Endothelial cell of umbilical vein (primary cell): ENCODE data around the gene SMARCAL1. TPM values are rescaled to one million over a fixed set of nuclear protein-coding genes. Genes with fewer than 3 reads are reported as not detected.

Source experiments
- Bru-seq: library from RNA; stranded (reverse); fragments of 400-500 nt; gene quantifications from one replicate; lab custom pipeline; 2021; lab: Mats Ljungman, UMichigan
- BruChase-seq, 2 experiments: library from RNA; stranded (reverse); fragments of 400-500 nt; gene quantifications; one replicate each; lab custom pipeline; 2021; lab: Mats Ljungman, UMichigan
- BruUV-seq: library from RNA; stranded (reverse); fragments of 400-500 nt; replicated peaks from 2 replicates; lab custom pipeline; 2021; lab: Mats Ljungman, UMichigan
- CTCF ChIA-PET: fragments of 300-600, 350-600 bp; sonication (Branson Sonifier 250); formaldehyde crosslinking; loops from one replicate; lab custom pipeline; 2021; ENCODE audit warnings: antibody characterized with exemption, inconsistent platforms; lab: Charles Lee
- POLR2A ChIA-PET: fragments of 300-600, 350-600 bp; sonication (Branson Sonifier 250); formaldehyde crosslinking; loops from one replicate; lab custom pipeline; 2021; ENCODE audit warnings: antibody characterized with exemption, inconsistent platforms; lab: Charles Lee
- DNase-seq: peaks from one replicate; pipeline ENCODE4 v3.0.0-alpha.2; 2011; ENCODE audit warnings: low read depth, low spot score
- FAIRE-seq: peaks from 2 replicates; lab custom pipeline; 2011; peaks lifted over from hg19 to GRCh38; lab: Jason Lieb, UNC
- H2AFZ ChIP-seq: 2 replicates; pipeline ENCODE4 v1.6.0; 2012; ENCODE audit warnings: low read depth, low read length, control low read depth, inconsistent platforms
- H3K27ac ChIP-seq: 2 replicates; pipeline ENCODE4 v1.5.1; 2011; ENCODE audit warnings: low read depth, mild to moderate bottlenecking, control low read depth, low read length, moderate library complexity; ENCODE audit not compliant: insufficient read depth
- H3K27me3 ChIP-seq, 2 experiments: 2 replicates each; pipeline versions ENCODE4 v1.6.0 to v1.6.1; 2011; ENCODE audit warnings: low read length in 2 of 2, mixed read lengths in 1 of 2; ENCODE audit not compliant: control insufficient read depth in 2 of 2, insufficient read depth in 2 of 2
- H3K36me3 ChIP-seq, 2 experiments: 2 replicates in 1 of 2; 3 replicates in 1 of 2; pipeline ENCODE4 v1.5.1; 2011; ENCODE audit warnings: low read length in 2 of 2, mild to moderate bottlenecking in 1 of 2, moderate library complexity in 1 of 2; ENCODE audit not compliant: control insufficient read depth in 2 of 2, insufficient read depth in 2 of 2; ENCODE audit errors: extremely low read depth in 1 of 2
- H3K4me1 ChIP-seq: 3 replicates; pipeline ENCODE4 v1.5.1; 2011; ENCODE audit warnings: mild to moderate bottlenecking, low read length; ENCODE audit not compliant: control insufficient read depth, insufficient read depth; ENCODE audit errors: extremely low read depth
- H3K4me2 ChIP-seq: 2 replicates; pipeline ENCODE4 v1.6.1; 2011; ENCODE audit warnings: low read length, control low read depth, mixed read lengths; ENCODE audit not compliant: insufficient read depth
- H3K4me3 ChIP-seq, 3 experiments: fragments of 200-600 bp in 1 of 3; sonication (generic), shearing (Covaris generic) in 1 of 3; replicated peaks in 1 of 3; 2 replicates each; pipeline ENCODE4 v1.5.1; 2011 to 2016; ENCODE audit warnings: control low read depth in 3 of 3, low read length in 3 of 3, mild to moderate bottlenecking in 2 of 3, inconsistent platforms in 1 of 3, low read depth in 1 of 3, moderate library complexity in 1 of 3; ENCODE audit not compliant: insufficient read depth in 1 of 3
- H3K79me2 ChIP-seq: 2 replicates; pipeline ENCODE4 v1.6.0; 2012; ENCODE audit warnings: low read length, inconsistent platforms; ENCODE audit not compliant: control insufficient read depth, insufficient read depth
- H3K9ac ChIP-seq: replicated peaks from 2 replicates; pipeline ENCODE3; 2011; ENCODE audit warnings: low read length, control low read depth; ENCODE audit not compliant: insufficient read depth; ENCODE audit errors: extremely low read depth
- H3K9me1 ChIP-seq: replicated peaks from 3 replicates; pipeline ENCODE4 v1.6.0; 2011; ENCODE audit warnings: mild to moderate bottlenecking, low read length; ENCODE audit not compliant: control insufficient read depth, insufficient read depth; ENCODE audit errors: extremely low read depth
- H3K9me3 ChIP-seq: replicated peaks from 2 replicates; pipeline ENCODE4 v1.5.1; 2012; ENCODE audit warnings: low read length, inconsistent platforms; ENCODE audit not compliant: control insufficient read depth, insufficient read depth
- H4K20me1 ChIP-seq: replicated peaks from 2 replicates; pipeline ENCODE3; 2011; ENCODE audit warnings: mild to moderate bottlenecking, low read length; ENCODE audit not compliant: control insufficient read depth, insufficient read depth; ENCODE audit errors: extremely low read depth
- EZH2 ChIP-seq: IDR thresholded peaks from 2 replicates; pipeline ENCODE4 v1.6.1; 2012; ENCODE audit warnings: borderline replicate concordance, low read depth, mild to moderate bottlenecking, moderate library complexity, low read length, inconsistent platforms; ENCODE audit not compliant: severe bottlenecking
- FOS ChIP-seq: IDR thresholded peaks from 2 replicates; pipeline ENCODE4 v1.6.1; 2011; ENCODE audit warnings: mild to moderate bottlenecking, low read length, moderate library complexity, borderline replicate concordance; ENCODE audit not compliant: insufficient read depth
- GATA2 ChIP-seq: IDR thresholded peaks from 2 replicates; pipeline ENCODE4 v1.7.0; 2011; ENCODE audit warnings: low read depth, mild to moderate bottlenecking, moderate library complexity, mixed read lengths, low read length; ENCODE audit not compliant: insufficient read length, insufficient read depth
- JUN ChIP-seq: IDR thresholded peaks from 2 replicates; pipeline ENCODE4 v1.6.1; 2011; ENCODE audit warnings: borderline replicate concordance, low read depth; ENCODE audit not compliant: insufficient read length, insufficient read depth
- MYC ChIP-seq: IDR thresholded peaks from one replicate; pipeline ENCODE4 v1.6.1; 2011; ENCODE audit warnings: mild to moderate bottlenecking, low read depth, low read length
- POLR2A ChIP-seq: IDR thresholded peaks from 2 replicates; pipeline ENCODE4 v1.6.1; 2012; ENCODE audit warnings: low read depth, mild to moderate bottlenecking, control low read depth, low read length
- POLR2AphosphoS5 ChIP-seq: IDR thresholded peaks from 2 replicates; pipeline ENCODE4 v1.6.1; 2012; ENCODE audit warnings: low read depth, mild to moderate bottlenecking, control low read depth, low read length, moderate library complexity; ENCODE audit not compliant: insufficient read depth
- dilution Hi-C: fragments of 300-500 bp; cut with MboI; formaldehyde crosslinking; loops from one replicate; pipeline ENCODE4 v1.15.0; 2019; ENCODE audit warnings: low sequenced_read_pairs; ENCODE audit not compliant: extremely low pct_ligation_motif_present
- intact Hi-C: fragments of 100-400 bp; cut with micrococcal nuclease; formaldehyde crosslinking; loops from one replicate; pipeline ENCODE4 v1.10.0; 2022
- long read RNA-seq: library from polyadenylated mRNA; stranded (forward); transcript quantifications from one replicate; pipeline ENCODE4 v2.0.0, GENCODE V29; 2021
- polyA minus RNA-seq, 3 experiments: library from RNA; depleted of rRNA, polyadenylated mRNA; stranded (reverse); fragments of >200 nt; gene quantifications; 1 replicate in 1 of 3; 2 replicates in 2 of 3; pipeline ENCODE4 v1.2.3, GENCODE V29; 2011
- polyA plus RNA-seq, 4 experiments: library from polyadenylated mRNA; depleted of rRNA in 3 of 4; stranded (reverse) in 3 of 4; unstranded in 1 of 4; fragments of >200 nt; gene quantifications; 2 replicates each; pipeline versions ENCODE4 v1.2.1 to v1.2.3, GENCODE V29; 2011 to 2012; ENCODE audit warnings: missing spikeins in 1 of 4
- total RNA-seq: library from RNA; stranded (reverse); gene quantifications from 2 replicates; pipeline ENCODE4 v1.2.3, GENCODE V29; 2021
- TF ChIP-seq, protein P1 (sequence below): IDR thresholded peaks from 2 replicates; pipeline ENCODE4 v1.6.1; 2011; ENCODE audit not compliant: insufficient read depth, insufficient read length
- TF ChIP-seq, protein P2 (sequence below), 2 donors: IDR thresholded peaks; 1 replicate in 1 of 2; 2 replicates in 1 of 2; pipeline ENCODE4 v1.5.1; 2011; ENCODE audit warnings: low read length in 2 of 2, mild to moderate bottlenecking in 2 of 2, moderate library complexity in 2 of 2, control low read depth in 1 of 2, inconsistent platforms in 1 of 2, low read depth in 1 of 2; ENCODE audit not compliant: insufficient read depth in 1 of 2; ENCODE audit errors: extremely low read depth in 1 of 2

Gene SMARCAL1
- total RNA-seq: 28.2 and 30.7 TPM in 2 replicates
- 24.5 and 25.4 TPM in 2 replicates for polyA plus RNA-seq
- 27.8 and 28.6 TPM in 2 replicates for polyA plus RNA-seq (2011; cell fraction: cytosol; rRNA removed)
- 33.4 and 40.5 TPM in 2 replicates for polyA plus RNA-seq (2011; cell fraction: nucleus; rRNA removed)
- polyA plus RNA-seq (2012): 20.7 and 22.3 TPM in 2 replicates
- polyA minus RNA-seq: 47.6 and 48.6 TPM in 2 replicates
- 7.8 TPM for polyA minus RNA-seq (2011; cell fraction: cytosol; rRNA and poly(A)+ RNA removed)
- polyA minus RNA-seq (2011; cell fraction: nucleus; rRNA and poly(A)+ RNA removed): 66.7 and 68.1 TPM in 2 replicates
- Bru-seq, nascent RNA: percentile 64 among the genes with signal in this experiment
- BruChase-seq, experiment 1, labeled RNA remaining after a 6-hour chase: percentile 61 among the genes with signal in this experiment
- percentile 65 among the genes with signal in this experiment for BruChase-seq, experiment 2, labeled RNA remaining after a 2-hour chase
- long read RNA-seq, transcript SMARCAL1-202 (18 exons, 3,056 nt): minor isoform, 18 of 118 reads
- long read RNA-seq, transcript SMARCAL1-201 (18 exons, 3,271 nt): major isoform, 22 of 118 reads
- long read RNA-seq, partial matches to known transcripts: 63 of 118 reads
- long read RNA-seq, other reads (novel, unspliced or antisense): 15 of 118 reads

DNA sequence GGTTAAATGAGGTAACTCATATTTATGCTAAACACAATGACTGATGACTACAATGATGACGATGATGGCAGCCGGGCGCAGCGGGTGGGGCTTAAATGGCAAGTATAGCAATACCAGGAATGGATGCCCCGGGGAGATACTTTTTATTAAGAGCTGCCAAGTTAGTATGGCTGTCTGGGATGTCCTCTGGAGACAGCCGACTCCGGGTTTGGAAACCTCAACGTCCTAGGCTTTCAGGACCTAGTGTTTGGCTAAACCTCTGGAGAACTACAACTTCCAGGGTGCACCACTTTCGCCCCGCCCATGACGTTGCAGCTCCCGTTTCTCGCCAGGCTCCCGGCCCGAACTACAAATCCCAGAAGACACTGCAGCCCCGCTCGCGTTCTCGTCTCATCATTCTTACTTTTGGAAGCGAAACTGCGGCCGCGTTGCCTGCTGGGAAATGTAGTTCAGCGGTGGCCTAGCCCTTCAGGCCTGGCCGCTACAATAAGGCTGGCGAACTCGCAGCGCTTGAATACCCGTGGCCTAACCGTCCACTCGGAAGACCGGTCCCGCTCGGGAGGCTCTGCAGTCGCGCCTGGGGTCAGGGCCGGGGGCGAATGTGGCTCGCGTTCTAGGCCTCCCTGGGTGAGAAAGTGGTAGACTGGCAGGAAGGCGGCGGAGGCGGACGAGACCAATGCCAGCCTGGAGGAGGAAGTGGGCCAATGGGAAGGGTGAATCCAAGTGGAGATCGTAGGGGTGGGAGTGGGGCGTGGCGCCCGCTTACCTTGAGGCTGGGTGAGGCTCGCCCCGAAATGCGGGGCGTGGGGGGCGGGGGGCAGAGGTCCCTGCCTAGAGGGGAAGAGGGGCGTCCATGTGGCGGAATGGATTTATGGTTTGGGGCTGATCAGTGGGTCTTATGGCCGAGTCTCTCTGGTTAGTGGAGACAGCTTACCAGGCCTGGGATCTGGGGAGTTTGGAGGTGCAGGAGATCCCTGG lies at the start of gene SMARCAL1:
TSS of gene SMARCAL1 (plus strand) at position 463 of the 978 bp plus-strand sequence. CDS start 2,221 bp downstream, outside the sequence.
- H3K36me3 ChIP-seq: peaks cover 0 to 8% of the 10 kb centered on the region in 2 experiments
- CTCF ChIA-PET: interaction anchor here (0.7 to 1.6 kb wide), 6 partner anchors 9 to 190 kb away, joined by 3 to 8 read pairs (median 4); partner anchors contain the start of genes MARCHF4 and RPL37A
- H2AFZ ChIP-seq: peak within 1 kb of the TSS; percentile 83
- POLR2A ChIA-PET: interaction anchor here (0.8 to 1.1 kb wide), 3 partner anchors 39 to 86 kb away, joined by 3 to 11 read pairs (median 3); partner anchors contain the start of genes MARCHF4 and RPL37A
- H3K27ac ChIP-seq: peak within 1 kb of the TSS; percentile 66
- no peaks in the 10 kb centered on the region for H3K9me3 ChIP-seq
- peaks cover 4% of the 10 kb centered on the region for H3K4me1 ChIP-seq
- no peak for TF ChIP-seq MYC
- no peak for TF ChIP-seq FOS
- peak; percentile 83 for TF ChIP-seq POLR2A
- no peak for TF ChIP-seq EZH2
- TF ChIP-seq, protein P1, sequence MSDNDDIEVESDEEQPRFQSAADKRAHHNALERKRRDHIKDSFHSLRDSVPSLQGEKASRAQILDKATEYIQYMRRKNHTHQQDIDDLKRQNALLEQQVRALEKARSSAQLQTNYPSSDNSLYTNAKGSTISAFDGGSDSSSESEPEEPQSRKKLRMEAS: no peak
- TF ChIP-seq GATA2: no peak
- TF ChIP-seq POLR2AphosphoS5: peak; percentile 72
- TF ChIP-seq, protein P2, sequence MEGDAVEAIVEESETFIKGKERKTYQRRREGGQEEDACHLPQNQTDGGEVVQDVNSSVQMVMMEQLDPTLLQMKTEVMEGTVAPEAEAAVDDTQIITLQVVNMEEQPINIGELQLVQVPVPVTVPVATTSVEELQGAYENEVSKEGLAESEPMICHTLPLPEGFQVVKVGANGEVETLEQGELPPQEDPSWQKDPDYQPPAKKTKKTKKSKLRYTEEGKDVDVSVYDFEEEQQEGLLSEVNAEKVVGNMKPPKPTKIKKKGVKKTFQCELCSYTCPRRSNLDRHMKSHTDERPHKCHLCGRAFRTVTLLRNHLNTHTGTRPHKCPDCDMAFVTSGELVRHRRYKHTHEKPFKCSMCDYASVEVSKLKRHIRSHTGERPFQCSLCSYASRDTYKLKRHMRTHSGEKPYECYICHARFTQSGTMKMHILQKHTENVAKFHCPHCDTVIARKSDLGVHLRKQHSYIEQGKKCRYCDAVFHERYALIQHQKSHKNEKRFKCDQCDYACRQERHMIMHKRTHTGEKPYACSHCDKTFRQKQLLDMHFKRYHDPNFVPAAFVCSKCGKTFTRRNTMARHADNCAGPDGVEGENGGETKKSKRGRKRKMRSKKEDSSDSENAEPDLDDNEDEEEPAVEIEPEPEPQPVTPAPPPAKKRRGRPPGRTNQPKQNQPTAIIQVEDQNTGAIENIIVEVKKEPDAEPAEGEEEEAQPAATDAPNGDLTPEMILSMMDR (IDR thresholded peaks at IDR 0.05; ENCODE audit: extremely low read depth in 1 of 2, insufficient read depth in 1 of 2, low read depth in 1 of 2, low read length in 2 of 2): no peak
- no peak for TF ChIP-seq JUN
- TSS peak; percentile 83 for BruUV-seq
- no peaks in the 10 kb centered on the region for H3K9me1 ChIP-seq
- peak within 1 kb of the TSS; percentile 83 for H3K9ac ChIP-seq
- peak within 1 kb of the TSS; percentile 29 to 64 (median 54) for H3K4me3 ChIP-seq
- no peaks in the 10 kb centered on the region for H3K27me3 ChIP-seq
- peak within 1 kb of the TSS; percentile 66 for H3K4me2 ChIP-seq
- DNase-seq (peak; percentile 99), FAIRE-seq (peak; percentile 100)
- no peaks in the 10 kb centered on the region for H4K20me1 ChIP-seq
- H3K79me2 ChIP-seq: peaks cover 2% of the 10 kb centered on the region
- intact Hi-C loops (loop anchor here (1.0 to 5.0 kb wide), 5 partner anchors 40 to 298 kb away; partner anchors contain the start of genes MARCHF4 and RPL37A), dilution Hi-C loops (no loop called here)
